Peyer's patch (tissue), 4 donors: Measurements from ENCODE around the gene NPC2. TPM values are rescaled to one million over a fixed set of nuclear protein-coding genes. Genes with fewer than 3 reads are reported as not detected.
A peak's percentile ranks its signal among the peaks of the same experiment; 100 is the strongest.
"Not testable (repeated sequence)": the region's sequence is repeated elsewhere in the genome, so short reads cannot be mapped to it uniquely, and the experiment has no call there.

Experiments
- DNase-seq, 3 donors: peaks; one replicate each; pipeline ENCODE4 v3.0.0-alpha.2; 2017 to 2019
- H3K27ac ChIP-seq, 4 donors: fragments of 200-600 bp; sonication (generic); one replicate each; pipeline ENCODE4 v1.5.1; 2016 to 2019
- H3K27me3 ChIP-seq, 2 donors: fragments of 200-600 bp; sonication (generic); one replicate each; pipeline ENCODE4 v1.5.1; 2019
- H3K36me3 ChIP-seq, 3 donors: fragments of 200-600 bp; sonication (generic); one replicate each; pipeline ENCODE4 v1.5.1; 2016 to 2019
- H3K4me1 ChIP-seq, 4 donors: fragments of 200-600 bp; sonication (generic); one replicate each; pipeline ENCODE4 v1.5.1; 2016 to 2019
- H3K4me3 ChIP-seq, 4 donors: fragments of 200-600 bp; sonication (generic); 1 replicate in 3 of 4; 2 replicates in 1 of 4; pipeline ENCODE4 v1.5.1; 2016 to 2019; ENCODE audit warnings: mild to moderate bottlenecking in 1 of 4
- H3K9me3 ChIP-seq, 4 donors: fragments of 200-600 bp; sonication (generic); one replicate each; pipeline ENCODE4 v1.5.1; 2016 to 2019; ENCODE audit warnings: mild to moderate bottlenecking in 1 of 4
- CTCF ChIP-seq, 6 experiments: fragments of 450-650 bp in 4 of 6; fragments of 200-600 bp in 2 of 6; sonication (generic) in 1 of 6; IDR thresholded peaks; one replicate each; pipeline ENCODE4 v1.5.1; 2017 to 2019; ENCODE audit warnings: antibody characterized with exemption in 6 of 6, mild to moderate bottlenecking in 3 of 6, moderate library complexity in 1 of 6
- POLR2A ChIP-seq, 2 donors: fragments of 450-650 bp; IDR thresholded peaks; one replicate each; pipeline ENCODE4 v1.5.1; 2017; ENCODE audit warnings: antibody characterized with exemption in 2 of 2, mild to moderate bottlenecking in 2 of 2, moderate library complexity in 2 of 2
- total RNA-seq, 4 donors: library from RNA; depleted of rRNA; stranded (reverse); fragments of >200 nt; gene quantifications; one replicate each; pipeline ENCODE4 v1.1.0, GENCODE V29; 2016

NPC2 gene
- total RNA-seq, 4 donors from 2014 or later, result 102 to 208 (median 161) TPM

- no peaks in the 10 kb centered on the region for H3K27me3 ChIP-seq
- TF ChIP-seq CTCF (IDR thresholded peaks at IDR 0.05) (no peak), POLR2A (IDR thresholded peaks at IDR 0.05) (no peak)
- no peaks in the 10 kb centered on the region for H3K4me1 ChIP-seq
- H3K36me3 ChIP-seq, result no peaks in the 10 kb centered on the region
- H3K27ac ChIP-seq, result no peak overlapping the region
- no peaks in the 10 kb centered on the region for H3K9me3 ChIP-seq
- no peak for DNase-seq
- no peak overlapping the region for H3K4me3 ChIP-seq
Observed at GRCh38 chr14:74457565-74457895, 35.6 kb downstream of the NPC2 start.

GRCh38 chr14:74456684-74457564 is 36.2 kb downstream of the NPC2 start:
- Histone ChIP-seq H3K27me3 (no peaks in the 10 kb centered on the region), H3K27ac (no peak overlapping the region), H3K9me3 (no peaks in the 10 kb centered on the region), H3K4me1 (no peaks in the 10 kb centered on the region), H3K36me3 (no peaks in the 10 kb centered on the region), H3K4me3 (no peak overlapping the region)
- DNase-seq, result no peak
- TF ChIP-seq CTCF (IDR thresholded peaks at IDR 0.05) (no peak), POLR2A (IDR thresholded peaks at IDR 0.05) (no peak)

GRCh38 chr14:74454397-74454796 is 38.7 kb downstream of the NPC2 start:
- peak in 1 of 3 donors; percentile 9 for DNase-seq
- not testable (repeated sequence) for H3K27me3 ChIP-seq, H3K9me3 ChIP-seq, H3K36me3 ChIP-seq, H3K27ac ChIP-seq, H3K4me1 ChIP-seq, H3K4me3 ChIP-seq

GRCh38 chr14:74444866-74445265 is 48.2 kb downstream of the NPC2 start:
- no peak overlapping the region for H3K27ac ChIP-seq

GRCh38 chr14:74442757-74443156 is 50.3 kb downstream of the NPC2 start:
- H3K4me3 ChIP-seq, result no peak overlapping the region
- no peaks in the 10 kb centered on the region for H3K9me3 ChIP-seq
- no peak overlapping the region for H3K27ac ChIP-seq
- no peak for DNase-seq
- H3K36me3 ChIP-seq, result no peaks in the 10 kb centered on the region
- TF ChIP-seq CTCF (IDR thresholded peaks at IDR 0.05), result no peak
- TF ChIP-seq POLR2A (IDR thresholded peaks at IDR 0.05), result no peak
- no peaks in the 10 kb centered on the region for H3K4me1 ChIP-seq
- H3K27me3 ChIP-seq, result no peaks in the 10 kb centered on the region

More at GRCh38 chr14:74444866-74445265, 48.2 kb downstream of the NPC2 start:
- no peaks in the 10 kb centered on the region for H3K27me3 ChIP-seq
- H3K9me3 ChIP-seq, result no peaks in the 10 kb centered on the region
- no peaks in the 10 kb centered on the region for H3K36me3 ChIP-seq
- DNase-seq, result no peak
- no peak for TF ChIP-seq POLR2A (IDR thresholded peaks at IDR 0.05)
- TF ChIP-seq CTCF (IDR thresholded peaks at IDR 0.05), result no peak
- no peak overlapping the region for H3K4me3 ChIP-seq
- H3K4me1 ChIP-seq, result no peaks in the 10 kb centered on the region

- Histone ChIP-seq H3K4me1 (no peaks in the 10 kb centered on the region), H3K27me3 (no peaks in the 10 kb centered on the region), H3K36me3 (no peaks in the 10 kb centered on the region), H3K4me3 (no peak overlapping the region), H3K27ac (no peak overlapping the region), H3K9me3 (no peaks in the 10 kb centered on the region)
- TF ChIP-seq POLR2A (IDR thresholded peaks at IDR 0.05) (no peak), CTCF (IDR thresholded peaks at IDR 0.05) (no peak)
- DNase-seq, result no peak
Observed at GRCh38 chr14:74441113-74441512, 52.0 kb downstream of the NPC2 start.
